GM19463 (cell line): ENCODE data around the gene LDHD.
"Not testable (repeated sequence)": the region's sequence is repeated elsewhere in the genome, so short reads cannot be mapped to it uniquely, and the experiment has no call there.

Experiments
- ATAC-seq: cut with Tn5 transposase; IDR thresholded peaks from one replicate; pipeline ENCODE4 v1.9.1; 2021; ENCODE audit warnings: mild to moderate bottlenecking, moderate library complexity; ENCODE audit not compliant: unreplicated experiment

Gene LDHD

GRCh38 chr16:75116081-75116910 is at the start of gene LDHD:
LDHD (minus strand) TSS chr16:75116780; CDS start chr16:75116720, 60 bp downstream.
- peak; percentile 81 for ATAC-seq

GRCh38 chr16:75160386-75160785 is 43.8 kb upstream of the LDHD start:
- no peak for ATAC-seq

- no peak for ATAC-seq
Observed at GRCh38 chr16:75152635-75153034, 36.1 kb upstream of the LDHD start.

- ATAC-seq, result no peak
Observed at GRCh38 chr16:75151798-75152197, 35.2 kb upstream of the LDHD start.

GRCh38 chr16:75148311-75149195 is 32.0 kb upstream of the LDHD start, which contains the start of gene ZFP1:
ZFP1 (plus strand) TSS chr16:75148524; CDS start chr16:75152952, 4,428 bp downstream.
- peak; percentile 84 for ATAC-seq

- no peak for ATAC-seq
Observed at GRCh38 chr16:75147968-75148310, 31.4 kb upstream of the LDHD start.

GRCh38 chr16:75143941-75144340 is 27.4 kb upstream of the LDHD start:
- ATAC-seq, result no peak

GRCh38 chr16:75139498-75139897 is 22.9 kb upstream of the LDHD start:
- no peak for ATAC-seq

GRCh38 chr16:75138636-75139035 is 22.1 kb upstream of the LDHD start:
- ATAC-seq, result no peak

GRCh38 chr16:75138233-75138632 is 21.7 kb upstream of the LDHD start:
- ATAC-seq, result no peak

- no peak for ATAC-seq
Observed at GRCh38 chr16:75131081-75131480, 14.5 kb upstream of the LDHD start.

- ATAC-seq, result no peak
Observed at GRCh38 chr16:75130150-75130771, 13.7 kb upstream of the LDHD start.

- ATAC-seq, result not testable (repeated sequence)
Observed at GRCh38 chr16:75129421-75130149, 13.0 kb upstream of the LDHD start.

GRCh38 chr16:75127713-75128415 is 11.3 kb upstream of the LDHD start:
- ATAC-seq, result no peak

GRCh38 chr16:75122609-75123008 is 6.0 kb upstream of the LDHD start:
- ATAC-seq, result no peak

GRCh38 chr16:75121949-75122568 is 5.5 kb upstream of the LDHD start:
- ATAC-seq, result no peak

- no peak for ATAC-seq
Observed at GRCh38 chr16:75120253-75120652, 3.7 kb upstream of the LDHD start.

- no peak for ATAC-seq
Observed at GRCh38 chr16:75118943-75119539, 2.5 kb upstream of the LDHD start.

GRCh38 chr16:75116911-75117245 is 298 bp upstream of the LDHD start:
- no peak for ATAC-seq
